Dedifferentiated amniotic fluid mesenchymal stem cell (primary cell): ENCODE data around the gene ADPRH.
"Not testable (repeated sequence)": the region's sequence is repeated elsewhere in the genome, so short reads cannot be mapped to it uniquely, and the experiment has no call there.

Source experiments
- DNase-seq: peaks from one replicate; pipeline ENCODE4 v3.0.0-alpha.2; 2016; ENCODE audit errors: extremely low spot score

ADPRH gene

GRCh38 chr3:119579366-119580066 is at the start of gene ADPRH:
Gene ADPRH (plus strand): TSS chr3:119579492. CDS start chr3:119582170, 2,678 bp downstream.
- no peak for DNase-seq

- peak; percentile 64 for DNase-seq
Observed at GRCh38 chr3:119529883-119530282, 49.4 kb upstream of the ADPRH start.

GRCh38 chr3:119530456-119530855 is 48.8 kb upstream of the ADPRH start:
- DNase-seq = no peak

- no peak for DNase-seq
Observed at GRCh38 chr3:119531151-119531550, 48.1 kb upstream of the ADPRH start.

- DNase-seq = no peak
Observed at GRCh38 chr3:119534296-119534695, 45.0 kb upstream of the ADPRH start.

GRCh38 chr3:119536757-119537156 is 42.5 kb upstream of the ADPRH start:
- DNase-seq = no peak

- DNase-seq = no peak
Observed at GRCh38 chr3:119538772-119539171, 40.5 kb upstream of the ADPRH start.

GRCh38 chr3:119541547-119541946 is 37.7 kb upstream of the ADPRH start:
- no peak for DNase-seq

GRCh38 chr3:119542168-119542767 is 37.0 kb upstream of the ADPRH start:
- DNase-seq = no peak

- DNase-seq = no peak
Observed at GRCh38 chr3:119543147-119543546, 36.1 kb upstream of the ADPRH start.

GRCh38 chr3:119547227-119547626 is 32.1 kb upstream of the ADPRH start:
- no peak for DNase-seq

GRCh38 chr3:119548341-119548740 is 31.0 kb upstream of the ADPRH start:
- DNase-seq = no peak

GRCh38 chr3:119550192-119550910 is 28.9 kb upstream of the ADPRH start:
- DNase-seq = no peak

- DNase-seq = no peak
Observed at GRCh38 chr3:119551598-119551997, 27.7 kb upstream of the ADPRH start.

- not testable (repeated sequence) for DNase-seq
Observed at GRCh38 chr3:119552928-119553327, 26.4 kb upstream of the ADPRH start.

GRCh38 chr3:119553823-119554415 is 25.4 kb upstream of the ADPRH start:
- DNase-seq = no peak

GRCh38 chr3:119555309-119555735 is 24.0 kb upstream of the ADPRH start:
- no peak for DNase-seq

GRCh38 chr3:119555929-119556328 is 23.4 kb upstream of the ADPRH start:
- no peak for DNase-seq

GRCh38 chr3:119557192-119557876 is 22.0 kb upstream of the ADPRH start:
- DNase-seq = no peak

- DNase-seq = no peak
Observed at GRCh38 chr3:119557877-119558269, 21.4 kb upstream of the ADPRH start.

GRCh38 chr3:119558626-119559317 is 20.5 kb upstream of the ADPRH start:
- no peak for DNase-seq
